HUES6 (cell line): ENCODE data around the gene NRN1L.

Experiments
- H3K27ac ChIP-seq: 2 replicates; pipeline ENCODE4 v1.7.0; 2013; ENCODE audit warnings: low read depth, mild to moderate bottlenecking, low read length, inconsistent platforms
- H3K27me3 ChIP-seq: 2 replicates; pipeline ENCODE4 v1.6.1; 2013; ENCODE audit warnings: low read length; ENCODE audit not compliant: control insufficient read depth, insufficient read depth
- H3K36me3 ChIP-seq: 2 replicates; pipeline ENCODE4 v1.6.1; 2013; ENCODE audit warnings: low read length; ENCODE audit not compliant: control insufficient read depth, insufficient read depth
- H3K4me1 ChIP-seq: 2 replicates; pipeline ENCODE4 v1.6.1; 2013; ENCODE audit warnings: low read length; ENCODE audit not compliant: control insufficient read depth, insufficient read depth
- H3K4me3 ChIP-seq: 2 replicates; pipeline ENCODE4 v1.5.1; 2013; ENCODE audit warnings: low read depth, low read length
- H3K9ac ChIP-seq: one replicate; pipeline ENCODE4 v1.6.1; 2013; ENCODE audit warnings: mild to moderate bottlenecking, low read length
- H3K9me3 ChIP-seq: 2 replicates; pipeline ENCODE4 v1.6.1; 2013; ENCODE audit warnings: low read depth, low read length; ENCODE audit not compliant: control insufficient read depth, insufficient read depth

NRN1L gene

GRCh38 chr16:67874372-67874771 is 10.3 kb upstream of the NRN1L start:
- Histone ChIP-seq H3K27ac (no peak overlapping the region), H3K36me3 (peaks cover 66% of the 10 kb centered on the region), H3K9ac (no peak overlapping the region), H3K4me1 (peaks cover 13% of the 10 kb centered on the region; the same call in 1 of the 2 replicates), H3K9me3 (no peaks in the 10 kb centered on the region), H3K27me3 (no peaks in the 10 kb centered on the region), H3K4me3 (peak overlapping the region; percentile 97; the same call in 1 of the 2 replicates)

- no peaks in the 10 kb centered on the region for H3K27me3 ChIP-seq
- H3K36me3 ChIP-seq = peaks cover 69% of the 10 kb centered on the region
- peaks cover 13% of the 10 kb centered on the region; the same call in 1 of the 2 replicates for H3K4me1 ChIP-seq
- no peak overlapping the region for H3K4me3 ChIP-seq
- H3K9ac ChIP-seq = no peak overlapping the region
- H3K9me3 ChIP-seq = no peaks in the 10 kb centered on the region
- no peak overlapping the region for H3K27ac ChIP-seq
These were observed 7.6 kb upstream of the NRN1L start for GRCh38 chr16:67877064-67877463.

- Histone ChIP-seq H3K4me3 (no peak overlapping the region), H3K9me3 (no peaks in the 10 kb centered on the region), H3K4me1 (peaks cover 8% of the 10 kb centered on the region; the same call in 1 of the 2 replicates), H3K27ac (no peak overlapping the region), H3K36me3 (peaks cover 80% of the 10 kb centered on the region), H3K27me3 (no peaks in the 10 kb centered on the region), H3K9ac (no peak overlapping the region)
These were observed 6.5 kb upstream of the NRN1L start for GRCh38 chr16:67878232-67878631.

GRCh38 chr16:67878846-67879245 is 5.8 kb upstream of the NRN1L start:
- H3K36me3 ChIP-seq = peaks cover 85% of the 10 kb centered on the region
- H3K27ac ChIP-seq = no peak overlapping the region
- H3K9me3 ChIP-seq = no peaks in the 10 kb centered on the region
- no peak overlapping the region for H3K9ac ChIP-seq
- no peaks in the 10 kb centered on the region for H3K27me3 ChIP-seq
- no peak overlapping the region for H3K4me3 ChIP-seq
- peaks cover 7% of the 10 kb centered on the region; the same call in 1 of the 2 replicates for H3K4me1 ChIP-seq

- H3K4me1 ChIP-seq = peaks cover 7% of the 10 kb centered on the region; the same call in 1 of the 2 replicates
- no peak overlapping the region for H3K4me3 ChIP-seq
- H3K36me3 ChIP-seq = peaks cover 87% of the 10 kb centered on the region
- no peak overlapping the region for H3K27ac ChIP-seq
- no peak overlapping the region for H3K9ac ChIP-seq
- no peaks in the 10 kb centered on the region for H3K9me3 ChIP-seq
- no peaks in the 10 kb centered on the region for H3K27me3 ChIP-seq
These were observed 5.2 kb upstream of the NRN1L start for GRCh38 chr16:67879462-67879861.

- peaks cover 87% of the 10 kb centered on the region for H3K36me3 ChIP-seq
- H3K4me1 ChIP-seq = peaks cover 9% of the 10 kb centered on the region; the same call in 1 of the 2 replicates
- no peaks in the 10 kb centered on the region for H3K27me3 ChIP-seq
These were observed 4.7 kb upstream of the NRN1L start for GRCh38 chr16:67879936-67880335.

GRCh38 chr16:67880584-67880983 is 4.1 kb upstream of the NRN1L start:
- Histone ChIP-seq H3K4me1 (peaks cover 14% of the 10 kb centered on the region; the same call in 1 of the 2 replicates), H3K27ac (no peak overlapping the region), H3K9me3 (no peaks in the 10 kb centered on the region), H3K4me3 (no peak overlapping the region), H3K9ac (no peak overlapping the region), H3K36me3 (peaks cover 86% of the 10 kb centered on the region), H3K27me3 (no peaks in the 10 kb centered on the region)

More at GRCh38 chr16:67879936-67880335, 4.7 kb upstream of the NRN1L start:
- H3K27ac ChIP-seq = no peak overlapping the region
- no peak overlapping the region for H3K4me3 ChIP-seq
- no peaks in the 10 kb centered on the region for H3K9me3 ChIP-seq
- no peak overlapping the region for H3K9ac ChIP-seq

- no peak overlapping the region for H3K9ac ChIP-seq
- no peak overlapping the region for H3K27ac ChIP-seq
- no peak overlapping the region for H3K4me3 ChIP-seq
- no peaks in the 10 kb centered on the region for H3K27me3 ChIP-seq
- peaks cover 75% of the 10 kb centered on the region for H3K36me3 ChIP-seq
- peaks cover 25% of the 10 kb centered on the region; the same call in 1 of the 2 replicates for H3K4me1 ChIP-seq
- no peaks in the 10 kb centered on the region for H3K9me3 ChIP-seq
These were observed 3.0 kb upstream of the NRN1L start for GRCh38 chr16:67881621-67882161.

- no peaks in the 10 kb centered on the region for H3K27me3 ChIP-seq
- H3K4me3 ChIP-seq = no peak overlapping the region
- H3K36me3 ChIP-seq = peaks cover 67% of the 10 kb centered on the region
- peaks cover 28% of the 10 kb centered on the region; the same call in 1 of the 2 replicates for H3K4me1 ChIP-seq
- H3K9ac ChIP-seq = no peak overlapping the region
- no peaks in the 10 kb centered on the region for H3K9me3 ChIP-seq
- H3K27ac ChIP-seq = no peak overlapping the region
These were observed 2.1 kb upstream of the NRN1L start for GRCh38 chr16:67882374-67883145.

GRCh38 chr16:67883146-67883871 is 1.4 kb upstream of the NRN1L start:
- no peak overlapping the region for H3K4me3 ChIP-seq
- H3K27ac ChIP-seq = no peak overlapping the region
- no peak overlapping the region for H3K9ac ChIP-seq
- no peaks in the 10 kb centered on the region for H3K27me3 ChIP-seq
- no peaks in the 10 kb centered on the region for H3K9me3 ChIP-seq
- H3K36me3 ChIP-seq = peaks cover 59% of the 10 kb centered on the region
- H3K4me1 ChIP-seq = peaks cover 28% of the 10 kb centered on the region; the same call in 1 of the 2 replicates

GRCh38 chr16:67883872-67884261 is 818 bp upstream of the NRN1L start:
- H3K27ac ChIP-seq = no peak overlapping the region
- H3K4me1 ChIP-seq = peaks cover 28% of the 10 kb centered on the region; the same call in 1 of the 2 replicates
- no peaks in the 10 kb centered on the region for H3K9me3 ChIP-seq
- H3K9ac ChIP-seq = no peak overlapping the region
- no peaks in the 10 kb centered on the region for H3K27me3 ChIP-seq
- peaks cover 54% of the 10 kb centered on the region for H3K36me3 ChIP-seq
- H3K4me3 ChIP-seq = no peak overlapping the region
